Kasumi-1 (cell line): ENCODE data around the gene SLC5A10.

ENCODE experiments used
- DNase-seq, 2 experiments: peaks; one replicate each; lab custom pipeline; 2025; lab: John Stamatoyannopoulos, UW

SLC5A10 gene

DNA sequence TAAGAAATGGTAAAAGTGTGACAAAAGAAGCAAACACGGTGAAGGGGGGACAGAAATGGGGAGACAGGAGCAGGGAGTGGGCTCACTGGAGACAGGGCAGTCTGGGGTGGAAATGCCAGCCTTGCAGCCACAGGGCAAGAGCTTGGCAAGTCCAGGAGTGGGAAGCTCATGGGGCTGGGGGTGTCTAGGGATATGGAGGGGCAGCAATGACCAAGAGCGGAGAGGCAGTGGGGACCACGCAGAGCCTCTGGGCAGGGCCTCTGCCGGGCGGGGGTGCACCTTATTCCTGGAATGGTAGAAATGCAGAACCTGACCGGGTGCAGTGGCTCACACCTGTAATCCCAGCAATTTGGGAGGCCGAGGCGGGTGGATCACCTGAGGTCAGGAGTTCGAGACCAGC, 12.6 kb downstream of the SLC5A10 start:
- no peak for DNase-seq

- DNase-seq = no peak
Measured at GRCh38 chr17:18965530-18966236, 13.7 kb downstream of the SLC5A10 start.

GRCh38 chr17:18966831-18967624, 15.1 kb downstream of the SLC5A10 start:
- peak in 1 of 2 experiments; percentile 0 for DNase-seq

DNA sequence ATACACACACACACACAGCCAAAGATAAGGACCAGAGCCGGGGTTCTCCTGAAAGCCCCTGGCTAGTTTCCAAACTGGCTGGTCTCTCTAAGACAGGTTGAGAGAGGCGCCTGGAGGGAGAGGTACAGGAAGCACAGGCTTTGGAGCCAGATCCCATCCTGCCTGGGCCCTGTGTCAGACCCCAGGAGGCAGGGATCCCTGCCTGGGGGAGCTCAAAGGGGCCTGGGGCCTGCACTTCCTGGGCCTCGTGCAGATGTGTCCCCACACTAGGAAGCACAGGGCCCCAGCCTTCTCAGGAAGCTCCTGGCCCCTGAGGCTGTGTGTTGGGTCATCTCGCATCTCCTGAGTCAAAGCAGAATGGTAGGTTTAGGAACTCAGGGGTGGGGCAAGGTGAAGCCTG, 16.0 kb downstream of the SLC5A10 start:
- peak; percentile 26 to 32 for DNase-seq

GRCh38 chr17:18968345-18968744, 16.4 kb downstream of the SLC5A10 start:
- DNase-seq = peak; percentile 9 to 37

DNA sequence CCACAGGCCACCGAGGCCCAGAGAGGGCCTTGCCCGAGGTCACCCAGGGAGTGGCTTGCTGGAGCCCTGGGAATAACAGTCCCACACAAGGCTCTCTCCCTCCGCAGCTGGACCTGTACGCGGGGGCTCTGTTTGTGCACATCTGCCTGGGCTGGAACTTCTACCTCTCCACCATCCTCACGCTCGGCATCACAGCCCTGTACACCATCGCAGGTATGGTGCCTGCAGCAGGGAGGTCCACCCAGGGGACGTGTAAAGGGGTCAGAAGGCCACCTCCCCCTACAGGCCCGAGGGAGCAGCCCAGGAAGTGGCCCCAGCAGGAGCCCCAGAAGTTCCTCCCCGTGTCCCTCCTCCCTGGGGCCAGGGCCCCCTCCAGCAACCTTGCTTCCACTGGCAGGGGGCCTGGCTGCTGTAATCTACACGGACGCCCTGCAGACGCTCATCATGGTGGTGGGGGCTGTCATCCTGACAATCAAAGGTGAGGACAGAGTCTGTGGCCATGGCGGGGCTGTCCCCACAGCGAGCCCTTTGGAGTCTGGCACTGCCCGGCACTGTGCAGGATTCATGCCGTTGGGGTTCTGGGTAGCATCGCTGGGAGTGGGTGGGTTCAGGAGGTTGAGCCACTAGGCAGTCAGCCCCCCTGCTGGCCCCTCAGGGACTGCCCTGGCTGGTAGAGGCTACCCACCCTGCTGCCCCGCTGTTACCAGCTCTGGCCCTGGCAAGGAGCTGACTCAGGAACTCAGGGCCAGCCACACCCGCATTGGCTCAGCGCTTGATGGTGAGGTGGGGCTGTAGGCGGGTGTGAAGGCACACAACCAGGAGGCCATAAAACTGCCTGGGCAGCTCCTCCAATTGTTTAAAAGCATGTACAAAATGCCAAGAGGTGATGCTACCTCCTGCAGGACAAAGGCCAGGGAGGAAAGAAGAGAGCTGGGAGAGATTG, 17.3 kb downstream of the SLC5A10 start:
- peak; percentile 5 to 17 for DNase-seq

DNA sequence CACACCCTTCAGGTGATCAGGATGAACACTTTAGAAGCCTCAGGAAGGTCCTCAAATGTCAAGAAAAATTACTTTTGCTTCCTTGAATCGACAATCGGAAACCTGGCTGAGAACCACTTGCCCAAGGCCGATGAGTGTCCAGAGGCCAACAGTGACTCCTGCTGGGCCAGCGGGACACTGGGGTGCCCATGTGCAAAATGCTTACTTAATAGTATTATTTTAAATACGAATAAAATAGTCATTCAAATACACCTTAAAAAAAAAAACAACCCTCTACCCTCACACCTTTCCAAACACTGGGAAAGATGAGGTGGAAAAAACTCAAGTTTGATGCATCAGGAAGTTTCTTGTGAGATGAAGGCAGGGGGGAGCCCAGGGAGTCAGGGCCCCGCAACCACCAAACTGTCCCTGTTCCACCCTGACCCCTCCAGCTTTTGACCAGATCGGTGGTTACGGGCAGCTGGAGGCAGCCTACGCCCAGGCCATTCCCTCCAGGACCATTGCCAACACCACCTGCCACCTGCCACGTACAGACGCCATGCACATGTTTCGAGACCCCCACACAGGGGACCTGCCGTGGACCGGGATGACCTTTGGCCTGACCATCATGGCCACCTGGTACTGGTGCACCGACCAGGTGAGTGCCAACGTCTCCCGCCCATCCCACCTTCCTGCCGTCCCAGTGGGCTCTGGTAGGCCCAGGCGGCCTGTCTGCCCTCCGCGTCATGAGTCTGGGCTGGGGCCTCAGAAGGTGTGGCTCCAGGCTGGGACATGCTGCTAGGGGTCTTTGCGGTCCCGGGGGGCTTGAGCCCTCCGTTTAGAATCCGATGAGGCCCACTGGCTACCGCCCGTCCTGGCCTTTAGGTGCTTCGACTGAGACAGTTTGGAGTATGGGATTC, 18.9 kb downstream of the SLC5A10 start:
- no peak for DNase-seq

GRCh38 chr17:18971801-18972200, 19.8 kb downstream of the SLC5A10 start:
- DNase-seq = no peak

DNA sequence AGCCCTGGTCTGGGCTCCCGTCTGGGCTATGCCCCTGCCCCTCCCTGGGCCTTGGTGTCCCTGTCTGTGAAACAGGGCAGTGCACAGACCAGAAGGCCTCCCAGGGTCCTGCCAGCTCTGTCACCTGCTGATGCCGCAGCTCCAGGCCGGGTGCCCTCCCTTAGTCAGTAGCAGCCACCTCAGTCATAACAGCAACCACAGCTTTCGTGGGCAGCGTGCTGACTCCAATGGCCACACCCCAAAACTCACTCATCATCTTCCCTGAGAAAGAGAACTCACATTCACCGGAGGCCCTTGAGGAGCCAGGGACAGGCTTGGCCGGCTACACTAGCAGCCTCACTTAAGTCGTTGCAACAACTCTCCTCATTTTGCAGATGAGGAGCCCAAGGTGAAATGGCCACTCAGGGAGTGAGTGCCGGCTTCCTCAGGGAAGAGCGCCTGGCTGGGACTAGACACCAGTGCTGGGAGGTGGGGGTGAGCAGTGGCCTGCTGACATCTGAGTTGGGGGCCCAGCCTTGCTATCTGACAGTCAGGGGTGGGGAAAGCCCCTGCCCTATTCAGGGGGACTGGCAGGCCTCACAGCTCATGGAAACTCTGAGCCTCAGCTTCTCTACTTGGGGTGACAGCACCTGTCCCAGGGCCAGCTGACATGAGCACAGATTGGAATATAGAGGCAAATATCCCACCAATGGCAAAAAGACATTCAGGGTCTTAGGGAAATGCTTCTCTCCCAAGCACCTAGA, 22.6 kb downstream of the SLC5A10 start:
- no peak for DNase-seq

- DNase-seq = no peak
Measured at GRCh38 chr17:18975597-18975996, 23.6 kb downstream of the SLC5A10 start.

- DNase-seq = no peak
Measured at GRCh38 chr17:18976201-18976600, 24.2 kb downstream of the SLC5A10 start.

- DNase-seq = no peak
Measured at GRCh38 chr17:18977021-18977420, 25.1 kb downstream of the SLC5A10 start.

- no peak for DNase-seq
Measured at GRCh38 chr17:18977646-18978045, 25.7 kb downstream of the SLC5A10 start.

DNA sequence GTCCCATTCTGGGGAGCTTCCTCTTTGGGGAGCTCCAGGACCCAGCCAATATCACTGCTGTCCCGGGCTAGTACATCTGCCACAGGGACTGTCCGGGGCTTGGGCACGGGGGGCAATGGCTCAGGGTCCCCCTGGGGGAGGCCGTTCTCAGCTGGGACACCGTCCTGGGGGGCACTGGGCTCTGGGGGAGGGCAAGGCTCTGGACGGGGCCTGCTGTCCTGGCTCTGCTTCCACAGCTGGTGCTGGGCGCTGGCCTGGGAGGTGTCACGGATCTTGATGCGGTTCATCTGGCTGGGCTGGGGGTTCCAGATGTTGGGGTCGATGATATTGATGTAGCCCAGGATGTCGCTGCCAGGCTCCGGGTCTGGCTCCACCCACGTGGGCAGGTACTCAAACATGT, 26.1 kb downstream of the SLC5A10 start:
- no peak for DNase-seq

DNA sequence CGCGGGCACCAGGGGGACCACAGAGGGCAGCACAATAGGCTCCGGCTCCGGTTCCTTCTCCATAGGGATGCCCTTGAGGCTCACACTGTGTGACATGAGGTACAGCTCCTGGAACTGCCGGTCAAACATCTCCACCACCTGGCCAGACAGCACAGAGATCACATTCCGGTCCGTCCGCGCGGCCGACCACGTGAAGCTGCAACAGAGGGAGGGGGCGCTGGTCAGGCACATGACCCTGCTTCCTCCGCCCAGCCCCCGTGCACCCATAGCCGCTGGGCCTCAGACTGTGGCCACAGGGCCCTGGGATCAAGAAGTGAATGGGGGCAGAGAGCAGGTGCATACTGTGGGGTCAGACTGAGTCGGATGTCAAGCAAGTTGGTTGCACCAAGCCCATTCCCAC, 26.7 kb downstream of the SLC5A10 start:
- no peak for DNase-seq

- no peak for DNase-seq
Measured at GRCh38 chr17:18980682-18981334, 28.8 kb downstream of the SLC5A10 start.

- no peak for DNase-seq
Measured at GRCh38 chr17:18981335-18981641, 29.3 kb downstream of the SLC5A10 start.

- no peak for DNase-seq
Measured at GRCh38 chr17:18981642-18982424, 29.9 kb downstream of the SLC5A10 start.
